Ectodermal cell (in vitro differentiated cells): ENCODE data around the gene RACK1.

Experiments used
- H3K27ac ChIP-seq: 2 replicates; pipeline ENCODE4 v1.7.0; 2013; ENCODE audit warnings: mild to moderate bottlenecking, low read depth, low read length; ENCODE audit not compliant: insufficient read depth, poor library complexity, severe bottlenecking
- H3K27me3 ChIP-seq: 2 replicates; pipeline ENCODE4 v1.7.0; 2013; ENCODE audit warnings: mild to moderate bottlenecking, low read length; ENCODE audit not compliant: insufficient read depth, control insufficient read depth, poor library complexity, severe bottlenecking
- H3K36me3 ChIP-seq: one replicate; pipeline ENCODE4 v1.7.0; 2013; ENCODE audit warnings: low read length; ENCODE audit not compliant: control insufficient read depth, insufficient read depth
- H3K4me1 ChIP-seq: one replicate; pipeline ENCODE4 v1.7.0; 2013; ENCODE audit warnings: low read length; ENCODE audit not compliant: control insufficient read depth, insufficient read depth
- H3K4me3 ChIP-seq: 2 replicates; pipeline ENCODE4 v1.7.0; 2013; ENCODE audit warnings: low read depth, low read length, control low read depth; ENCODE audit not compliant: insufficient read depth
- H3K9me3 ChIP-seq: 2 replicates; pipeline ENCODE4 v1.7.0; 2013; ENCODE audit warnings: mild to moderate bottlenecking, low read length, moderate library complexity; ENCODE audit not compliant: control insufficient read depth
- WGBS, 2 experiments: methylation state at CpG; one replicate each; pipeline ENCODE4 v1.1.7; 2013; ENCODE audit warnings: missing lambda C conversion rate in 2 of 2; 5-methylcytosine and 5-hydroxymethylcytosine counted together

Gene RACK1

GRCh38 chr5:181188700-181189362, 54.9 kb downstream of the RACK1 start:
- Histone ChIP-seq H3K4me1 (no peaks in the 10 kb centered on the region), H3K9me3 (no peaks in the 10 kb centered on the region), H3K27me3 (peaks cover 27% of the 10 kb centered on the region), H3K36me3 (no peaks in the 10 kb centered on the region), H3K4me3 (peak overlapping the region; percentile 87), H3K27ac (no peak overlapping the region)
- WGBS, 2 experiments, result 0% methylated on average over 35 of the region's 35 CpGs

GRCh38 chr5:181187500-181188213, 56.0 kb downstream of the RACK1 start:
- Histone ChIP-seq H3K4me3 (peak overlapping the region; percentile 87), H3K27me3 (peaks cover 27% of the 10 kb centered on the region), H3K9me3 (no peaks in the 10 kb centered on the region), H3K36me3 (no peaks in the 10 kb centered on the region), H3K4me1 (no peaks in the 10 kb centered on the region), H3K27ac (peak overlapping the region; percentile 36)
- 2% methylated on average over 37 of the region's 37 CpGs for WGBS, 2 experiments

DNA sequence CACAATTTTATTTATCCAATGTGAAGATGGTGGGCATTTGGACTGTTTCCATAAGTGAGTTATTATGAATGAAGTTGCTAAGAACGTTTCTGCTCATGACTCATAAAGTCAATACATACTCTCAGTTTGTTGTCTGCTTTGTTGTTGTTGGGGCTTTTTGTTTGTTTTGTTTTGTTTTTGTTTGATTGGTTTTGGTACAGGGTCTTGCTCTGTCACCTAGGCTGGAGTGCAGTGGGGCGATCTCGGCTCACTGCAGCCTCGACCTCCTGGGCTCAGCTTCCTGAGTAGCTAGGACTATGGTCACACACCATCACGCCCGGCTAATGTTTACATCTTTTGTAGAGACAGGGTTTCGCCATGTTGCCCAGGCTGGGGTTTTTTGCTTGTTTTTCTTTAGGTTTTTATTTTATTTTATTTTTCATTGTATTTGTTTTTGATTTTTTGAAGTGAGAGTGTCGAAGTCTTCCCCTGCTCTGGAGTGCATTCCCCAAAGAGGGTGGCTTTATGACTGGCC, 56.7 kb downstream of the RACK1 start:
- H3K27ac ChIP-seq, result no peak overlapping the region

More for the DNA sequence above, 56.7 kb downstream of the RACK1 start:
- no peaks in the 10 kb centered on the region for H3K9me3 ChIP-seq
- WGBS, 2 experiments, result 41 to 50% methylated on average over 8 of the region's 8 CpGs
- no peaks in the 10 kb centered on the region for H3K4me1 ChIP-seq
- H3K4me3 ChIP-seq, result peak overlapping the region; percentile 87
- no peaks in the 10 kb centered on the region for H3K36me3 ChIP-seq
- peaks cover 27% of the 10 kb centered on the region for H3K27me3 ChIP-seq
